Osteocyte (in vitro differentiated cells): ENCODE measurements around the gene GALNT9. TPM values are rescaled to one million over a fixed set of nuclear protein-coding genes. Genes with fewer than 3 reads are reported as not detected.
"Not testable (repeated sequence)": the region's sequence is repeated elsewhere in the genome, so short reads cannot be mapped to it uniquely, and the experiment has no call there.

ENCODE experiments used
- DNase-seq: peaks from one replicate; pipeline ENCODE4 v3.0.0; 2021; ENCODE audit warnings: mixed read lengths; ENCODE audit not compliant: unreplicated experiment; ENCODE audit errors: extremely low spot score
- H3K27ac Mint-ChIP-seq: one replicate; pipeline ENCODE4 v1.8.0; 2021; ENCODE audit warnings: mild to moderate bottlenecking, mixed read lengths; ENCODE audit not compliant: unreplicated experiment
- H3K27me3 Mint-ChIP-seq: one replicate; pipeline ENCODE4 v1.8.0; 2021; ENCODE audit warnings: mixed read lengths; ENCODE audit not compliant: unreplicated experiment
- H3K36me3 Mint-ChIP-seq: one replicate; pipeline ENCODE4 v1.8.0; 2021; ENCODE audit warnings: mixed read lengths; ENCODE audit not compliant: unreplicated experiment
- H3K4me1 Mint-ChIP-seq: one replicate; pipeline ENCODE4 v1.8.0; 2021; ENCODE audit warnings: mixed read lengths; ENCODE audit not compliant: unreplicated experiment
- H3K4me3 Mint-ChIP-seq: one replicate; pipeline ENCODE4 v1.8.0; 2021; ENCODE audit warnings: mild to moderate bottlenecking, moderate library complexity, mixed read lengths; ENCODE audit not compliant: unreplicated experiment
- H3K9me3 Mint-ChIP-seq: one replicate; pipeline ENCODE4 v1.8.0; 2021; ENCODE audit warnings: mixed read lengths; ENCODE audit not compliant: unreplicated experiment
- CTCF ChIP-seq: fragments of 200-600 bp; sonication (generic); IDR thresholded peaks from 2 replicates; pipeline ENCODE4 v1.5.0; 2021; ENCODE audit warnings: antibody characterized with exemption, mild to moderate bottlenecking, moderate library complexity
- total RNA-seq: library from RNA; stranded (reverse); gene quantifications from 2 replicates; pipeline ENCODE4 v1.2.1, GENCODE V29; 2021

Gene GALNT9
- total RNA-seq, 1 donor from 2014 or later: not detected

GRCh38 chr12:132196038-132196872, 133.1 kb downstream of the GALNT9 start:
- no peak overlapping the region for H3K27ac Mint-ChIP-seq
- peaks cover 5% of the 10 kb centered on the region for H3K9me3 Mint-ChIP-seq
- no peak overlapping the region for H3K4me3 Mint-ChIP-seq
- no peaks in the 10 kb centered on the region for H3K4me1 Mint-ChIP-seq
- TF ChIP-seq CTCF: no peak
- peaks cover 11% of the 10 kb centered on the region for H3K27me3 Mint-ChIP-seq
- H3K36me3 Mint-ChIP-seq: no peaks in the 10 kb centered on the region
- DNase-seq: no peak

GRCh38 chr12:132195242-132195641, 134.1 kb downstream of the GALNT9 start:
- not testable (repeated sequence) for H3K36me3 Mint-ChIP-seq, H3K4me3 Mint-ChIP-seq, H3K4me1 Mint-ChIP-seq, H3K27ac Mint-ChIP-seq, H3K9me3 Mint-ChIP-seq, DNase-seq
- peaks cover 12% of the 10 kb centered on the region for H3K27me3 Mint-ChIP-seq

GRCh38 chr12:132194556-132194955, 134.8 kb downstream of the GALNT9 start:
- Mint-ChIP-seq H3K27ac (no peak overlapping the region), H3K4me3 (no peak overlapping the region), H3K4me1 (peaks cover 2% of the 10 kb centered on the region), H3K9me3 (peaks cover 5% of the 10 kb centered on the region), H3K27me3 (peaks cover 12% of the 10 kb centered on the region), H3K36me3 (no peaks in the 10 kb centered on the region)
- no peak for DNase-seq
- TF ChIP-seq CTCF: no peak

- Mint-ChIP-seq H3K36me3 (no peaks in the 10 kb centered on the region), H3K9me3 (peaks cover 5% of the 10 kb centered on the region), H3K4me1 (peaks cover 6% of the 10 kb centered on the region), H3K4me3 (no peak overlapping the region), H3K27me3 (peaks cover 16% of the 10 kb centered on the region), H3K27ac (no peak overlapping the region)
- DNase-seq: no peak
- no peak for TF ChIP-seq CTCF
Measured at GRCh38 chr12:132194056-132194455, 135.3 kb downstream of the GALNT9 start.

GRCh38 chr12:132191715-132192553, 137.5 kb downstream of the GALNT9 start:
- Mint-ChIP-seq H3K36me3 (no peaks in the 10 kb centered on the region), H3K27me3 (peaks cover 17% of the 10 kb centered on the region), H3K9me3 (peaks cover 5% of the 10 kb centered on the region), H3K4me1 (peaks cover 6% of the 10 kb centered on the region), H3K4me3 (no peak overlapping the region), H3K27ac (no peak overlapping the region)
- no peak for DNase-seq
- TF ChIP-seq CTCF: no peak
